Measurements from ENCODE around the gene SH3BGRL3. TPM values are rescaled to one million over a fixed set of nuclear protein-coding genes. Genes with fewer than 3 reads are reported as not detected.

The SH3BGRL3 gene
- 113 to 158 TPM (median 154 TPM) in 5 replicates for total RNA-seq (2022; extraction: Qiagen RNA extraction; ENCODE audit: low read depth)

DNA sequence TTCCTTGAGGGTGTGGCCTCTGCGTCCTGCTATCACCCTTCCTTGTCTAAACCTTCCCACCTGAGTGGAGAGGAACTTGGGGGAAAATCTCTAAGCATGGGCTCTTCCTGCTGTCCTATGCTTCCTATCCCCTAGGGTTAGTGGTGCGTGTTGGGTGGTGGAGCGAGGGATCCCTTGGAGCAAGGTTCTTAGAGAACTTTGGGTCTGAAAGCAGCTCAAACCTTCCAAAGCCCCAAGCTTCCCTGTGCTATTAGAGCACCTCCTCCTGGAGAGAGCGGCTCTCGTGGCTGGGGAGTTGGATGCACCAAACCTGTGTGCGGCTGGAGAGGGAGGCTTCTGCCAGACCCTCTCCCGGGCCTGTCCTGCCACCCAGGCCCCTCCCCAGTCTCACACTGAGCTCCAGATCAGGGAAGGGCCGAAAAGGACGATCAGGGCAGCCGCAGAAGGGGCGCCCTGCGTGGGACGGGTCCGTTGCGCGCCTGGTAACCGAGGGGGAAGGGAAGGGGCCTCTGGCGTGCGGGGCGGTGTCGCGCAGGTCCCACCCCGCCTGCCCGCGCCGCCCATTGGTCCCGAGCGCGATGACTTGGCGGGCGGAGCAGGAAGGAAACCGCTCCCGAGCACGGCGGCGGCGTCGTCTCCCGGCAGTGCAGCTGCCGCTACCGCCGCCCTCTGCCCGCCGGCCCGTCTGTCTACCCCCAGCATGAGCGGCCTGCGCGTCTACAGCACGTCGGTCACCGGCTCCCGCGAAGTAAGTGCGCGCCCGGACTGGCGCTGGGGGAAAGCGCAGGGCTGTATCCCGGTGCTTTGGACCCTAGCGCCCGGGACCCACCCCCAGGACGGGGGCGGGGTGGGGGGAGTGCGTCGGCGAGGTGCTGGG is at the start of gene SH3BGRL3:
Gene SH3BGRL3 (plus strand): TSS at position 631 of the 877 bp plus-strand sequence. CDS start 70 bp downstream, at position 701.

GRCh38 chr1:26233903-26234643 is 45.8 kb upstream of the SH3BGRL3 start, which contains the start of gene CEP85:
Gene CEP85, plus strand, starts transcription at chr1:26234200. Its CDS starts 5,584 bp downstream, at chr1:26239784.

GRCh38 chr1:26306290-26307229 is 26.7 kb downstream of the SH3BGRL3 start, which contains the start of gene UBXN11:
Gene UBXN11, minus strand, starts transcription at chr1:26306636. Its CDS starts 3,753 bp downstream, at chr1:26302883.

GRCh38 chr1:26317612-26318337 is 37.9 kb downstream of the SH3BGRL3 start, which contains the start of gene CD52:
Gene CD52, plus strand, starts transcription at chr1:26317958. Its CDS starts 60 bp downstream, at chr1:26318018.

Other genes starting within 250 kb of the SH3BGRL3 start
- gene SLC30A2, start 234.0 kb upstream of the SH3BGRL3 start, total RNA-seq (2022; extraction: Qiagen RNA extraction; ENCODE audit: low read depth): 0.05 to 0.11 TPM (median 0.06 TPM) in 4 of 5 replicates, not detected in the other
- not detected in 5 replicates for gene TRIM63, start 212.5 kb upstream of the SH3BGRL3 start, total RNA-seq (2022; extraction: Qiagen RNA extraction; ENCODE audit: low read depth)
- 1.6 to 2.3 TPM (median 2.1 TPM) in 5 replicates for gene PDIK1L, start 168.3 kb upstream of the SH3BGRL3 start, total RNA-seq (2022; extraction: Qiagen RNA extraction; ENCODE audit: low read depth)
- 0.03 to 0.07 TPM (median 0.04 TPM) in 3 of 5 replicates, not detected in the others for gene FAM110D, start 121.0 kb upstream of the SH3BGRL3 start, total RNA-seq (2022; extraction: Qiagen RNA extraction; ENCODE audit: low read depth)
- gene C1orf232, start 111.1 kb upstream of the SH3BGRL3 start, total RNA-seq (2022; extraction: Qiagen RNA extraction; ENCODE audit: low read depth): not detected in 5 replicates
- 53.8 to 74.4 TPM (median 60.3 TPM) in 5 replicates for gene ZNF593, start 110.2 kb upstream of the SH3BGRL3 start, total RNA-seq (2022; extraction: Qiagen RNA extraction; ENCODE audit: low read depth)
- gene ZNF593OS, start 108.3 kb upstream of the SH3BGRL3 start, total RNA-seq (2022; extraction: Qiagen RNA extraction; ENCODE audit: low read depth): 0.07 to 0.78 TPM (median 0.21 TPM) in 4 of 5 replicates, not detected in the other
- 0.21 to 0.76 TPM (median 0.29 TPM) in 5 replicates for gene CNKSR1, start 102.6 kb upstream of the SH3BGRL3 start, total RNA-seq (2022; extraction: Qiagen RNA extraction; ENCODE audit: low read depth)
- not detected in 5 replicates for gene CATSPER4, start 89.5 kb upstream of the SH3BGRL3 start, total RNA-seq (2022; extraction: Qiagen RNA extraction; ENCODE audit: low read depth)
- gene CEP85, start 45.9 kb upstream of the SH3BGRL3 start, total RNA-seq (2022; extraction: Qiagen RNA extraction; ENCODE audit: low read depth): 13.6 to 15.5 TPM (median 15.2 TPM) in 5 replicates
- gene UBXN11, start 26.6 kb downstream of the SH3BGRL3 start, total RNA-seq (2022; extraction: Qiagen RNA extraction; ENCODE audit: low read depth): 12.5 to 18.4 TPM (median 15.7 TPM) in 5 replicates
- gene CD52, start 37.9 kb downstream of the SH3BGRL3 start, total RNA-seq (2022; extraction: Qiagen RNA extraction; ENCODE audit: low read depth): not detected in 5 replicates
- 1.5 to 2.3 TPM (median 1.7 TPM) in 5 replicates for gene CRYBG2, start 74.0 kb downstream of the SH3BGRL3 start, total RNA-seq (2022; extraction: Qiagen RNA extraction; ENCODE audit: low read depth)
- not detected in 5 replicates for gene ZNF683, start 92.7 kb downstream of the SH3BGRL3 start, total RNA-seq (2022; extraction: Qiagen RNA extraction; ENCODE audit: low read depth)
- not detected in 5 replicates for gene LIN28A, start 130.7 kb downstream of the SH3BGRL3 start, total RNA-seq (2022; extraction: Qiagen RNA extraction; ENCODE audit: low read depth)
- 20.8 to 29.8 TPM (median 22.5 TPM) in 5 replicates for gene DHDDS, start 152.2 kb downstream of the SH3BGRL3 start, total RNA-seq (2022; extraction: Qiagen RNA extraction; ENCODE audit: low read depth)
- gene HMGN2, start 192.4 kb downstream of the SH3BGRL3 start, total RNA-seq (2022; extraction: Qiagen RNA extraction; ENCODE audit: low read depth): 350 to 426 TPM (median 363 TPM) in 5 replicates
- 13.4 to 18.2 TPM (median 16.6 TPM) in 5 replicates for gene RPS6KA1, start 249.7 kb downstream of the SH3BGRL3 start, total RNA-seq (2022; extraction: Qiagen RNA extraction; ENCODE audit: low read depth)